Breast epithelium (tissue), 4 donors: ENCODE data around the gene TLX1. TPM values are rescaled to one million over a fixed set of nuclear protein-coding genes. Genes with fewer than 3 reads are reported as not detected.

ENCODE experiments used
- DNase-seq, 2 donors: peaks; one replicate each; pipeline ENCODE4 v3.0.0-alpha.2; 2019; ENCODE audit warnings: low spot score in 2 of 2
- H3K27ac ChIP-seq, 2 donors: fragments of 200-600 bp; sonication (generic) in 1 of 2; one replicate each; pipeline ENCODE4 v1.5.1; 2016 to 2019; ENCODE audit warnings: mild to moderate bottlenecking in 1 of 2
- H3K27me3 ChIP-seq, 2 donors: fragments of 200-600 bp; sonication (generic) in 1 of 2; one replicate each; pipeline versions ENCODE4 v1.5.1 to v1.6.0; 2017 to 2019; ENCODE audit warnings: control low read depth in 1 of 2, mild to moderate bottlenecking in 1 of 2
- H3K36me3 ChIP-seq: fragments of 200-600 bp; one replicate; pipeline ENCODE4 v1.5.1; 2019
- H3K4me1 ChIP-seq, 2 donors: fragments of 200-600 bp; sonication (generic); one replicate each; pipeline ENCODE4 v1.5.1; 2016 to 2019; ENCODE audit warnings: control low read depth in 1 of 2
- H3K4me3 ChIP-seq, 3 donors: fragments of 200-600 bp; sonication (generic); 1 replicate in 2 of 3; 2 replicates in 1 of 3; pipeline ENCODE4 v1.5.1; 2016 to 2019; ENCODE audit warnings: mild to moderate bottlenecking in 3 of 3, moderate library complexity in 2 of 3
- H3K9me3 ChIP-seq, 2 donors: fragments of 200-600 bp; sonication (generic) in 1 of 2; one replicate each; pipeline ENCODE4 v1.5.1; 2016 to 2019; ENCODE audit warnings: control low read depth in 1 of 2
- POLR2A ChIP-seq: fragments of 450-650 bp; IDR thresholded peaks from one replicate; pipeline ENCODE4 v1.6.1; 2016; ENCODE audit warnings: antibody characterized with exemption, mild to moderate bottlenecking, moderate library complexity
- POLR2AphosphoS5 ChIP-seq, 3 donors: sonication (generic); formaldehyde crosslinking; IDR thresholded peaks; one replicate each; pipeline ENCODE4 v1.6.1; 2017; ENCODE audit warnings: antibody characterized with exemption in 3 of 3
- intact Hi-C: fragments of 100-400 bp; cut with DNase I; formaldehyde crosslinking; loops from one replicate; pipeline ENCODE4 v1.15.1; 2023; ENCODE audit warnings: low total_unique reads
- total RNA-seq, 3 donors: library from RNA; depleted of rRNA; stranded (reverse); fragments of >200 nt; gene quantifications; one replicate each; pipeline ENCODE4 v1.1.0, GENCODE V29; 2016
- TF ChIP-seq, protein P1 (sequence below), 3 donors: fragments of 450-650 bp; IDR thresholded peaks; one replicate each; pipeline ENCODE4 v1.5.1; 2016 to 2017; ENCODE audit warnings: antibody characterized with exemption in 3 of 3, mild to moderate bottlenecking in 3 of 3, moderate library complexity in 3 of 3

TLX1 gene
- total RNA-seq, 3 donors from 2014 or later = not detected

- no peak overlapping the region for H3K27ac ChIP-seq
- H3K9me3 ChIP-seq = no peaks in the 10 kb centered on the region
- H3K4me3 ChIP-seq = peak overlapping the region; percentile 42 to 67 (median 52)
- no peak for DNase-seq
- intact Hi-C loops = no loop called here
- H3K36me3 ChIP-seq = no peaks in the 10 kb centered on the region
- TF ChIP-seq POLR2AphosphoS5 (IDR thresholded peaks at IDR 0.05) = no peak
- TF ChIP-seq, protein P1, sequence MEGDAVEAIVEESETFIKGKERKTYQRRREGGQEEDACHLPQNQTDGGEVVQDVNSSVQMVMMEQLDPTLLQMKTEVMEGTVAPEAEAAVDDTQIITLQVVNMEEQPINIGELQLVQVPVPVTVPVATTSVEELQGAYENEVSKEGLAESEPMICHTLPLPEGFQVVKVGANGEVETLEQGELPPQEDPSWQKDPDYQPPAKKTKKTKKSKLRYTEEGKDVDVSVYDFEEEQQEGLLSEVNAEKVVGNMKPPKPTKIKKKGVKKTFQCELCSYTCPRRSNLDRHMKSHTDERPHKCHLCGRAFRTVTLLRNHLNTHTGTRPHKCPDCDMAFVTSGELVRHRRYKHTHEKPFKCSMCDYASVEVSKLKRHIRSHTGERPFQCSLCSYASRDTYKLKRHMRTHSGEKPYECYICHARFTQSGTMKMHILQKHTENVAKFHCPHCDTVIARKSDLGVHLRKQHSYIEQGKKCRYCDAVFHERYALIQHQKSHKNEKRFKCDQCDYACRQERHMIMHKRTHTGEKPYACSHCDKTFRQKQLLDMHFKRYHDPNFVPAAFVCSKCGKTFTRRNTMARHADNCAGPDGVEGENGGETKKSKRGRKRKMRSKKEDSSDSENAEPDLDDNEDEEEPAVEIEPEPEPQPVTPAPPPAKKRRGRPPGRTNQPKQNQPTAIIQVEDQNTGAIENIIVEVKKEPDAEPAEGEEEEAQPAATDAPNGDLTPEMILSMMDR (IDR thresholded peaks at IDR 0.05) = no peak
- TF ChIP-seq POLR2A = no peak
- peaks cover 0 to 73% of the 10 kb centered on the region in 2 donors for H3K27me3 ChIP-seq
- peaks cover 3 to 11% of the 10 kb centered on the region in 2 donors for H3K4me1 ChIP-seq
Measured at GRCh38 chr10:101121654-101122031, 9.5 kb upstream of the TLX1 start.

DNA sequence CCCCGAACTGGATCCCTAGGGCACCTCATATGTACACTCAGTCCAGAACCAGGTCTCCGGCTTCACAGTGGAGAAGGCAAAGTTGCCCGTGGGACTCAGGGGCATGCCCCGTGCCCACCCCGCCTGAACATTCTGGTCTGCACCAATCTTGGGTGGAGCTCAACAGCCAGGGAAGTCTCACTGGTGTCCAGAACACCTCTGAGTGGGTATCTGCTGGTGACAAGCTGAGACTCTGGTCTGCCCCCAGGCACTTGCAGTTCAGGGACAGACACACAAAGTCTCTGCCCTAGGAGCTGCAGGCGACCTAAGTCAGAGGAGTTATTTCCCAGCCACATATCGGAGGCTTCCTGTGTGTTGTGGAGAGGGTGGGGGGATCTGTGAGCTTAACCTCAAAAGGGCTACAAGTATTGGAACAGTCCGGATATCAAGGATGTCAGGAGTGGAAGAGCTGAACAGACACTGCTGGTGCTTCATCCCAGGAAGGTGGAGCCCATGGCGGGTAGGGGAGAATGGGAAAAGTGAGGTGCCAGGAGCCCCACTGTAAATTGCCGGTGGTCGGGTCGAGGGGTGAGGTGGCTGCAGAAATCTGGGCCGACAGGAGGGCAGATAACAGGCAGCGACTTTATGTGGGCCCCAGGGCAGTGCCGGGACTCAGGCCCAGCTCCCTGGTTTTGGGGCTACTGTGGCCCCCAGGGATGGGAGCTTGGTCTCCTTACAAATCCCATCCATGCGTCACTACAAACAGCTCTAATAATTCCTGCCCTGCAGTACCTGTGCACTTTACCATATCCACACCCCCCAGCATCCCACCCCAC lies 8.6 kb upstream of the TLX1 start:
- TF ChIP-seq POLR2A (no peak), POLR2AphosphoS5 (IDR thresholded peaks at IDR 0.05) (no peak)
- TF ChIP-seq, protein P1 (IDR thresholded peaks at IDR 0.05) = no peak
- Histone ChIP-seq H3K9me3 (no peaks in the 10 kb centered on the region), H3K4me1 (peaks cover 3 to 11% of the 10 kb centered on the region in 2 donors), H3K4me3 (no peak overlapping the region), H3K27me3 (peaks cover 0 to 77% of the 10 kb centered on the region in 2 donors), H3K27ac (no peak overlapping the region), H3K36me3 (no peaks in the 10 kb centered on the region)
- DNase-seq = no peak
- intact Hi-C loops = no loop called here

DNA sequence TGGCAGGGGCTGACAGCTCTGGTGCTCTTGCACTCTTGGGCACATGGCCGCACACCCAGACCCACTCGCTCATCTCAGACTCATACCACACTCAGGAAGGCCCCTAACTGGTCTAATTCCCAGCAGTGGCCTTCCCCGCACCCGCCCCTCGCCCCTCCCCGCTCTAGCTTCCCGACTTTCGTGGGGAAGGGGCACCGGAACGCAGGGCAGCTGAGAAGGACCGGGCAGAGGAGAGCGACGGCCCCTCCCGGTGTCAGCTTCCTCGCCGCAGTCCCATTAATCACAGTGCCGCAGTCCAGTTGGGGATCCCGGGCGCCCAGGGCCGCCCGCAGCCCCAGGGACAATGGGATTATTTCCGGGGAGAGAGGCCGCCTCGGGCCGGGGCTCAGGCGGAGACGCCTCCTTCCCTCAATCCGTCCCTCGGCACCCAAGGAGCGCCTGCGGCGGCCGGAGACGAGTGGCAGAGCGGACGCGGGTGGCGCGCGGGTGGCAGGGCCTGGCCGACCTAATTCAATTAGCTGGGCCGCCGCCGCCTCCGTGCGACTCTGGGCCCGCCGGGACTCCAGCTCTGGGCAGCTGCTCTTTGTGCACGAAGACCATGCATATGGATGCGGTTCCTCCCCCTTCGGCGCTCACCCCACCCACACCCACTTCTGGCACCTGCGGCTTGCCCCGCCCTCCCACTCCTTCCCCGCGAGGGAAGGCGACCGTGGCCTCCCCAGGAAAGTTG lies 7.8 kb upstream of the TLX1 start:
- no peaks in the 10 kb centered on the region for H3K9me3 ChIP-seq
- H3K4me3 ChIP-seq = peak overlapping the region in 2 of 3 donors; percentile 37 to 57
- intact Hi-C loops = no loop called here
- peaks cover 3 to 11% of the 10 kb centered on the region in 2 donors for H3K4me1 ChIP-seq
- DNase-seq = peak in 1 of 2 donors; percentile 49
- H3K27ac ChIP-seq = no peak overlapping the region
- no peaks in the 10 kb centered on the region for H3K36me3 ChIP-seq
- no peak for TF ChIP-seq POLR2A
- TF ChIP-seq, protein P1 (IDR thresholded peaks at IDR 0.05) = no peak
- no peak for TF ChIP-seq POLR2AphosphoS5 (IDR thresholded peaks at IDR 0.05)
- H3K27me3 ChIP-seq = peaks cover 0 to 84% of the 10 kb centered on the region in 2 donors

DNA sequence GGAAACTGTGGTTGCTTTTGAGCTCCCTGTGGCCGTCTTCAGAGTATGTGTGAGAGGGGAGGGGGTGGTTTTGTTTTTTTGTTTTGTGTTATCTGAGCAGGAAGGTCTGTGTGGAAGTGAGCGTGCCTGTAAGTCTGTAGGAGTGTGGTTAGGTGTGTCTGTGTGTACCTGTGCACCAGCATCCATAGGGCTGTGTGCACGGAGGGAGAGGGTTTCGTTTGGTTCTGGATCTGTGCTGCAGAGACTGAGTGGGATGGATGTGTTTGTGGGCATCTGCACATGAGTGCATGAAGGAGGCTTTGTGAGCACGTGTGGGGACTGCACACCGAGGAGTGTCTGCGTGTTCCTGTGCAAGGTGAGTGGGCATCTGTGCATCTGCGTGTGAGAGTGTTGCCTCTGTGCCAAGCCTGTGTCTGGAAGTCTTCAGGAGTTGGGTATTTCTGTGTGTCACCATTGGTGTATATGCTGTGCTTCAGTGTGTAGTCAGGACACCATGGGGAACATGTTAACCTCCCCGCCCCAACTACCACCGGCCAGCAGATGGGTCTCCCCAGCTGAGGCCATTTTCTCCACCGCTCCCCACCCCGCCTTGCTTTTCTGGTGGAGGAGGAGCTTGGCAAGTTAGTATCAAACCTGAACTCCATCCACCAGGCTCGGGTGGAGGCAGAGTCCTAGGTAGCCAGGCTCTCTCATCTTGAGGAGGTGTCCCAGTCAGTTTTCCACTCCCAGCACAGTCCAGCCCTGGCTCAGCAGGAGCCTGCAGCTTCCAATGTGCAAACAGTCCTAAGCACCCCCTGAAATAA lies 7.1 kb upstream of the TLX1 start:
- no peaks in the 10 kb centered on the region for H3K36me3 ChIP-seq
- no peak overlapping the region for H3K27ac ChIP-seq
- peak in 1 of 2 donors; percentile 37 for DNase-seq
- H3K27me3 ChIP-seq = peaks cover 0 to 87% of the 10 kb centered on the region in 2 donors
- H3K4me1 ChIP-seq = peaks cover 3 to 11% of the 10 kb centered on the region in 2 donors
- intact Hi-C loops = no loop called here
- TF ChIP-seq POLR2A (no peak), POLR2AphosphoS5 (IDR thresholded peaks at IDR 0.05) (no peak)
- TF ChIP-seq, protein P1 (IDR thresholded peaks at IDR 0.05) = no peak
- H3K9me3 ChIP-seq = no peaks in the 10 kb centered on the region
- H3K4me3 ChIP-seq = peak overlapping the region in 2 of 3 donors; percentile 37 to 57
